Ishikawa (cell line): ENCODE data around the gene NACAD.

Source experiments
- CEBPB ChIP-seq: IDR thresholded peaks from 2 replicates; pipeline ENCODE4 v1.6.1; 2012
- CREB1 ChIP-seq: IDR thresholded peaks from 2 replicates; pipeline ENCODE4 v1.6.1; 2012; ENCODE audit warnings: low read depth
- EGR1 ChIP-seq: IDR thresholded peaks from 2 replicates; pipeline ENCODE4 v1.6.1; 2012
- EP300 ChIP-seq: IDR thresholded peaks from 2 replicates; pipeline ENCODE4 v1.6.1; 2012; ENCODE audit warnings: borderline replicate concordance
- FOXM1 ChIP-seq: IDR thresholded peaks from 2 replicates; pipeline ENCODE4 v1.6.1; 2012; ENCODE audit warnings: low read depth, borderline replicate concordance
- NFIC ChIP-seq: IDR thresholded peaks from 2 replicates; pipeline ENCODE4 v1.6.1; 2012
- RAD21 ChIP-seq: IDR thresholded peaks from 2 replicates; pipeline ENCODE4 v1.6.1; 2012; ENCODE audit warnings: low read depth
- TAF1 ChIP-seq: IDR thresholded peaks from 2 replicates; pipeline ENCODE4 v1.6.1; 2012; ENCODE audit warnings: low read depth, mild to moderate bottlenecking
- TCF12 ChIP-seq: IDR thresholded peaks from 2 replicates; pipeline ENCODE4 v1.6.1; 2012; ENCODE audit warnings: low read depth
- TEAD4 ChIP-seq: IDR thresholded peaks from 2 replicates; pipeline ENCODE4 v1.6.1; 2012
- YY1 ChIP-seq: IDR thresholded peaks from 2 replicates; pipeline ENCODE4 v1.6.1; 2012; ENCODE audit warnings: low read depth
- ZBTB7A ChIP-seq: IDR thresholded peaks from 2 replicates; pipeline ENCODE4 v1.6.1; 2012; ENCODE audit warnings: low read depth
- TF ChIP-seq, protein P1 (sequence below): IDR thresholded peaks from 2 replicates; pipeline ENCODE4 v1.6.1; 2012
- TF ChIP-seq, protein P2 (sequence below): IDR thresholded peaks from 2 replicates; pipeline ENCODE4 v1.6.1; 2012
- TF ChIP-seq, protein P3 (sequence below): IDR thresholded peaks from 2 replicates; pipeline ENCODE4 v1.6.1; 2012; ENCODE audit warnings: low read depth, mild to moderate bottlenecking

NACAD gene

DNA sequence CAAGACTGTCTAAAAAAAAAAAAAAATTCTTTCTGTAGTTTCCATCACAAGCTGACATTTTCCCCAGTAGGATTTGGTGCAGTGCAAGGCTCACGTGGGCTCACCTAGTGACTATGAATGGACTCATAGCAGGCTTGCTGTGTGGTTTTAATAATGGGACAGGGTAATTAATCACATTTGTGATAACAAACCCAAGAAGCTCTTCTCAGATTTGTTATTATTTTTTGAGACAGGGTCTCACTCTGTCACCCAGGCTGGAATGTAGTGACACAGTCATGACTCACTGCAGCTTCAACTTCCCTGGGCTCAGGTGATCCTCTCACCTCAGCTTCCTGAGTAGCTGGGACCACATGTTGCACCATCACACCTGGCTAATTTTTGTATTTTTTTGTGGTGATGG is 40.0 kb downstream of the NACAD start:
- no peak for TF ChIP-seq CEBPB
- no peak for TF ChIP-seq EGR1
- no peak for TF ChIP-seq YY1
- TF ChIP-seq FOXM1 = no peak
- TF ChIP-seq, protein P1, sequence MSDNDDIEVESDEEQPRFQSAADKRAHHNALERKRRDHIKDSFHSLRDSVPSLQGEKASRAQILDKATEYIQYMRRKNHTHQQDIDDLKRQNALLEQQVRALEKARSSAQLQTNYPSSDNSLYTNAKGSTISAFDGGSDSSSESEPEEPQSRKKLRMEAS = no peak
- TF ChIP-seq RAD21 = no peak
- TF ChIP-seq TCF12 = no peak
- TF ChIP-seq CREB1 = no peak
- TF ChIP-seq ZBTB7A = no peak
- TF ChIP-seq, protein P2, sequence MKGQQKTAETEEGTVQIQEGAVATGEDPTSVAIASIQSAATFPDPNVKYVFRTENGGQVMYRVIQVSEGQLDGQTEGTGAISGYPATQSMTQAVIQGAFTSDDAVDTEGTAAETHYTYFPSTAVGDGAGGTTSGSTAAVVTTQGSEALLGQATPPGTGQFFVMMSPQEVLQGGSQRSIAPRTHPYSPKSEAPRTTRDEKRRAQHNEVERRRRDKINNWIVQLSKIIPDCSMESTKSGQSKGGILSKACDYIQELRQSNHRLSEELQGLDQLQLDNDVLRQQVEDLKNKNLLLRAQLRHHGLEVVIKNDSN = no peak
- no peak for TF ChIP-seq EP300
- no peak for TF ChIP-seq TEAD4

DNA sequence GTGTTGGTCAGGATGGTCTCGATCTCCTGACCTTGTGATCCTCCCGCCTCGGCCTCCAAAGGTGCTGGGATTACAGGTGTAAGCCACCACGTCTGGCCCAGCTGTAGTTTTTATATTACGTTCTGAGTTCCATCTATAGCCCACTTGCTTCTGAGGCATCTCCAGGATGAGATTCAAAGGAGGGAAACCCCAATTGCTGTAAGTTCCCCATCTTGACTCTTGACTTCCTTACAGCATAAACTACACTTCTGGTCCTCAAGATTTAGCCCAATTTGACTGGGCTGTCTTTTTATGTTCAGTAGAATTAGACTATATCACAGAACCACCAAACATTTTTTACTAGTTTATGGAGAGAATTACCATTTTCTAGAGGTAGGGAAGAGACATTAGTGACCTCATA is 44.4 kb downstream of the NACAD start:
- TF ChIP-seq EP300 (no peak), ZBTB7A (no peak), TCF12 (no peak), EGR1 (no peak), CEBPB (no peak)

DNA sequence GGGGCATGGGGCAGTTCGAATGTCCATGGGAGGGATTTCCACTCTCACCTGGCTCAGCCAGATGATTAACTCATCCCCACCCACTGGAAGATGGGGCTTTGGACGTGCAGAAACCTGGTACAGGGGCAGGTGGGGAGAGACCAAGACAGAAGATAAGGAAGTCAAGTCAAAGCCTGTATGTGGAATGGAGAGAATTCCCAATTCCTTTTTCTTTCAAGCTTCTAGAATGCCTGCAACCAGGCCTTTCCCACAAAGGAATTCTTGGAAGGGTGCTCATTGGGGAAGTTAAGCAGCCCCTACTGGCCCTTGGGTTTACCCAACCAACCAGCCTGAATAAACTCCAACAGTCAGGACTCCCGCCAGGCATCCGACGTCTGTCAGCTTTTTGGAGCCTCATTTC is 49.7 kb downstream of the NACAD start:
- TF ChIP-seq TEAD4 = no peak
- TF ChIP-seq, protein P3, sequence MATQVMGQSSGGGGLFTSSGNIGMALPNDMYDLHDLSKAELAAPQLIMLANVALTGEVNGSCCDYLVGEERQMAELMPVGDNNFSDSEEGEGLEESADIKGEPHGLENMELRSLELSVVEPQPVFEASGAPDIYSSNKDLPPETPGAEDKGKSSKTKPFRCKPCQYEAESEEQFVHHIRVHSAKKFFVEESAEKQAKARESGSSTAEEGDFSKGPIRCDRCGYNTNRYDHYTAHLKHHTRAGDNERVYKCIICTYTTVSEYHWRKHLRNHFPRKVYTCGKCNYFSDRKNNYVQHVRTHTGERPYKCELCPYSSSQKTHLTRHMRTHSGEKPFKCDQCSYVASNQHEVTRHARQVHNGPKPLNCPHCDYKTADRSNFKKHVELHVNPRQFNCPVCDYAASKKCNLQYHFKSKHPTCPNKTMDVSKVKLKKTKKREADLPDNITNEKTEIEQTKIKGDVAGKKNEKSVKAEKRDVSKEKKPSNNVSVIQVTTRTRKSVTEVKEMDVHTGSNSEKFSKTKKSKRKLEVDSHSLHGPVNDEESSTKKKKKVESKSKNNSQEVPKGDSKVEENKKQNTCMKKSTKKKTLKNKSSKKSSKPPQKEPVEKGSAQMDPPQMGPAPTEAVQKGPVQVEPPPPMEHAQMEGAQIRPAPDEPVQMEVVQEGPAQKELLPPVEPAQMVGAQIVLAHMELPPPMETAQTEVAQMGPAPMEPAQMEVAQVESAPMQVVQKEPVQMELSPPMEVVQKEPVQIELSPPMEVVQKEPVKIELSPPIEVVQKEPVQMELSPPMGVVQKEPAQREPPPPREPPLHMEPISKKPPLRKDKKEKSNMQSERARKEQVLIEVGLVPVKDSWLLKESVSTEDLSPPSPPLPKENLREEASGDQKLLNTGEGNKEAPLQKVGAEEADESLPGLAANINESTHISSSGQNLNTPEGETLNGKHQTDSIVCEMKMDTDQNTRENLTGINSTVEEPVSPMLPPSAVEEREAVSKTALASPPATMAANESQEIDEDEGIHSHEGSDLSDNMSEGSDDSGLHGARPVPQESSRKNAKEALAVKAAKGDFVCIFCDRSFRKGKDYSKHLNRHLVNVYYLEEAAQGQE = no peak
- no peak for TF ChIP-seq FOXM1
- no peak for TF ChIP-seq RAD21
- no peak for TF ChIP-seq EP300
- TF ChIP-seq, protein P1 = no peak
- TF ChIP-seq TCF12 = no peak
- no peak for TF ChIP-seq ZBTB7A
- no peak for TF ChIP-seq CEBPB
- TF ChIP-seq, protein P2 = no peak

DNA sequence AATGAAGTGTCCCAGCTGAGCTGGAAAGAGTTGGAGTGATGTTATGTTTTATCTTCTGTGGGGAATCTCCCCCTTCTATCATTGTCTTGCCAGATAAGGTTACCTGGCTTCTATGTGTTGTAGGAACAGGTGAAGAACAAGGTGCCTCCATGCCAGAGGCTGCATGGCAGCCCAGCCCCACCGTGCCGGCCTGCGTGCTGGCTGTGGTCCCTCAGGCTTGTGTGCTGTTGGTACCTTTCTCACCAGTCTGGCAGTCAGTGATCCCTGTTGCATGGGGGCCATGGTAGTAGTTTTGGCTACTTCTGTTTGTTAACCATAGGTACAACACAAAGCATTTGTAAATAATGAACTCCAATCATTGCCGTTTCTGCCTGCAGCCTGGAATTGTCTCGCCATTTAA is 50.9 kb downstream of the NACAD start:
- TF ChIP-seq, protein P2 = no peak
- TF ChIP-seq CREB1 (no peak), TAF1 (no peak), NFIC (no peak), CEBPB (no peak)

DNA sequence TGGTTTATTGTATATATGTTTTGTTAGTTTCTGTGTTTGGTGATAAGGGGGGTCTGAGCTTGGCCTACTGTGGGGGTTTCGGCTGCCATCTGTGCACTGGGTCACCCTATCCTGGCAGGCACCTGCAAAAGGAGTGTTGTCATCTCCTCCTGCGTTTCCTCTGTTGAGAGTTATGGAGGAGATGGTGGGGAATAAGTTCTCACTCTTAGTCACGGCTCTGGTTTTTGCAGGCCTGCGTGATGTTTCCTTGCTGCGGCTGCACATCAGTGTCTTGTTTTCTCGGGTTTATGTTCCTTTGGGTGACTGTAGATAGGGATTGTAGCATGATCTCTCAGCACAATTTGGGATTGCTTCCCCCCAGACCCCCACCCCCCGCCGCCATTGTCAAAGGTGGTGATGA is 52.0 kb downstream of the NACAD start:
- no peak for TF ChIP-seq CREB1
- TF ChIP-seq RAD21 = no peak
- TF ChIP-seq EGR1 = no peak
- no peak for TF ChIP-seq TEAD4
- no peak for TF ChIP-seq CEBPB
- TF ChIP-seq, protein P3 = no peak

DNA sequence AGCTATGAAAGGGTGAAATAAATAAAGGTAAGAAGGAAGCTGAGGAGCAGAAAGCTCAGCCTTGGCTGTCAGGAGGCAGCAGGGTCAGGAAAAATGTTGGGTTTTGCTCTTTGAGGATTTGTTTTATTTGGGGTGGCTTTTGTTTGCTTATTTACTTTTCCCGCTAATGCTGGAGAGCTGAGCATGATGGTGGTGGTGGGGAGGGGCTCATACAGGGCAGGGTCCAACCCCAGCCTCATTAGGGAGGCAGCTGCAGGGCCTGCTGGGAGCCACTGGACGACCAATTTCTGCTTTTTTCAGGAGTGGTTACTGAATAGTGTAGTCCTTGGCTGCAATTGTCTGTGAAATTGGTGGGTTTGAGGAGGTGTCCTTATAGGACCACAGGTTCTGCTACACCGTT is 52.5 kb downstream of the NACAD start:
- TF ChIP-seq, protein P2 = no peak
- TF ChIP-seq TCF12 (no peak), RAD21 (no peak), CEBPB (no peak), YY1 (no peak), ZBTB7A (no peak), NFIC (no peak)
- TF ChIP-seq, protein P3 = no peak
- TF ChIP-seq, protein P1 = no peak
